ENCODE measurements around the gene CHD1.

DNA sequence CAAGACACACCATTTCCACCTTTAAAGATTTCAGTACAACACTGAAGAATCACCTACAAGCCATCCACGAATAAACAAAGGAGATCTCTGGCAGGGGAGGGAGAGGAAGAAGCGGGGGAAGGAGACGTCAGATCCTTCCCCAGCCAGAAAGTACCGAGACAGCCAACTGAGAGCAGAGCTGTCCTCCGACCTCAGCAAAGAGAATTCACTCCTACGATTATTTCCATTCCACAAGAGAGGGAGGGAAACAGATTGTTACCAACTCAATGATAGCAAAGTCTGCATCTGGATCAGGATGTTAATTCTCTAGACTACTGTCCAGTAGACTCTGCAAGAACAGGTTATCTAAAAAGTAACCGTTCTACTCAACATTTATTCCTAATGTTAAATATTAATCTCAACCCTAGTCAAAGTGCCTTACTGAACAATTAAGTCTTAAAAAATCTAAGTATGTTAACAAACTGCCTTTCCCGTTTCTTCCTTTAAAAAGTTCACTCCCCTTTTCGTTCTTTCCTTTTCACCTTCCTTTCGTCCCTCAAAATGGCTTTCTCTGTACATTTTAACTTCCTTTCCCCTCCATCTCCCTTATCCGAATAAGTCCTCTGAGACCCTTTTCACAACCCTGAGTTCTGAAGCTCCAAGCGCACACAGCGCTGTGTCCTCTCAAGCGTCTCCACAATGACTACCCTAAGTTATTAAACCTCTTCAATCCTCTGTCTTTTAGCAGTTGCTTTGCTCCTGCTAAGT lies 1.4 kb downstream of the CHD1 start:
- TF ChIP-seq, protein P1, sequence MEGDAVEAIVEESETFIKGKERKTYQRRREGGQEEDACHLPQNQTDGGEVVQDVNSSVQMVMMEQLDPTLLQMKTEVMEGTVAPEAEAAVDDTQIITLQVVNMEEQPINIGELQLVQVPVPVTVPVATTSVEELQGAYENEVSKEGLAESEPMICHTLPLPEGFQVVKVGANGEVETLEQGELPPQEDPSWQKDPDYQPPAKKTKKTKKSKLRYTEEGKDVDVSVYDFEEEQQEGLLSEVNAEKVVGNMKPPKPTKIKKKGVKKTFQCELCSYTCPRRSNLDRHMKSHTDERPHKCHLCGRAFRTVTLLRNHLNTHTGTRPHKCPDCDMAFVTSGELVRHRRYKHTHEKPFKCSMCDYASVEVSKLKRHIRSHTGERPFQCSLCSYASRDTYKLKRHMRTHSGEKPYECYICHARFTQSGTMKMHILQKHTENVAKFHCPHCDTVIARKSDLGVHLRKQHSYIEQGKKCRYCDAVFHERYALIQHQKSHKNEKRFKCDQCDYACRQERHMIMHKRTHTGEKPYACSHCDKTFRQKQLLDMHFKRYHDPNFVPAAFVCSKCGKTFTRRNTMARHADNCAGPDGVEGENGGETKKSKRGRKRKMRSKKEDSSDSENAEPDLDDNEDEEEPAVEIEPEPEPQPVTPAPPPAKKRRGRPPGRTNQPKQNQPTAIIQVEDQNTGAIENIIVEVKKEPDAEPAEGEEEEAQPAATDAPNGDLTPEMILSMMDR (IDR thresholded peaks at IDR 0.05), result no peak
- peak; percentile 58 to 86 for TF ChIP-seq POLR2A (IDR thresholded peaks at IDR 0.05)

Measured in uterus (tissue), 2 donors.